ENCODE results near the gene TIMM21.

TIMM21 gene, protein sequence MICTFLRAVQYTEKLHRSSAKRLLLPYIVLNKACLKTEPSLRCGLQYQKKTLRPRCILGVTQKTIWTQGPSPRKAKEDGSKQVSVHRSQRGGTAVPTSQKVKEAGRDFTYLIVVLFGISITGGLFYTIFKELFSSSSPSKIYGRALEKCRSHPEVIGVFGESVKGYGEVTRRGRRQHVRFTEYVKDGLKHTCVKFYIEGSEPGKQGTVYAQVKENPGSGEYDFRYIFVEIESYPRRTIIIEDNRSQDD

DNA sequence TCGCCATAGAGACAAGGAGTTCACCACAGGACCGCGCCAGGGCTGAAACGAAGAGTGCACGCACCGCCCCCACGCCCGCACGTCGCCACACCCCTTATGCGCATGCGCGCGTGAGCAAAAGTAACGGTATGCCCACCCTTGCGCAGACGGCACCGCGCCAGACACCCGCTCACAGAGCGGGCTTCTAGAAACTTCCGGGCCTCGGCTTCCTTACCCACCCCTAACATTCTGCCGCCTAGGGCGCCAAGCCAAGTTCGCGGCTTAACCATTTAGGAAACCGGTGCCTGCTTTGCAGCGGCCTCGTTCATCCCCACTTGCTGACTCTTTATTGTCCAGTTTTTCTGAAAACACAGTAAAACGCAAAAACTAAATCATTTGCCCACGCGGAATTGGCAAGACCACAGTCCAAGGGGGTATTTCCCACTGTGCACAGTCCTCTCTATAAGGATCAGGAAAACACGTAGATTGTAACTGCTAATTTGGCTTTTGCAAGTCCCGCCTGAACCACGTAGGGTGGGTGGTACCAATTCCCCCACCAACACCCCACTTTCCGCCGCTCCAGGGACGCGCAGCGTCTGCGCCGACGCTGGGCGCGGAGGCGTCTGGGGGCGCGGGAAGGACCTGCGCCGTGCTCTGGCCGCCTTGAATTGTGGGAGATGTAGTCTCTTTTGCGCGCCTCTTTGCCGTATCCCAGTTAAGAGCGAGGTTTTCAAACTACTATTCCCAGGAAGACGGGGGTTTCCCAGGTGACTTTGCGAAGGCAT, at the start of gene TIMM21, which contains the start of gene FBXO15:
Gene TIMM21 (plus strand): TSS at position 745 of the 764 bp plus-strand sequence. CDS start 286 bp downstream, outside the sequence.
Gene FBXO15 (minus strand): TSS at position 56 of the 764 bp plus-strand sequence. CDS start 49 bp downstream, at position 7.
- DNase-seq, result peak; percentile 93 to 100 (median 100)

DNA sequence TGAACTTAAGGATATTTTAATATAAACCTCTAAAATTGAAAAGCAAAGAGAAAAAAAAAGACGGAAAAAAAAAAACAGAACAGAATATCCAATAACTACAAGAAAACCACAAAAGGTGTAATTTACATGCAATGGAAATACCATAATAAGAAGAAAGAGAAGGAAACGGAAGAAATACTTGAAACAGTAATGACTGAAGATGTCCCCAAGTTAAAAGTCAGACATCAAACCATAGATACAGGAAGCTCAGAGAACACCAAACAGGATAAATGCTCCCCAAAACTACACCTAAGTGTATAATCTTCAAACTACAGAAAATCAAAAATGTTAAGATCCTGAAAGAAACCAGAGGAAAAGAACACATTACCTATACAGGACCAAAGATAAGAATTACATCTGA, 39.9 kb upstream of the TIMM21 start:
- DNase-seq, result no peak

DNA sequence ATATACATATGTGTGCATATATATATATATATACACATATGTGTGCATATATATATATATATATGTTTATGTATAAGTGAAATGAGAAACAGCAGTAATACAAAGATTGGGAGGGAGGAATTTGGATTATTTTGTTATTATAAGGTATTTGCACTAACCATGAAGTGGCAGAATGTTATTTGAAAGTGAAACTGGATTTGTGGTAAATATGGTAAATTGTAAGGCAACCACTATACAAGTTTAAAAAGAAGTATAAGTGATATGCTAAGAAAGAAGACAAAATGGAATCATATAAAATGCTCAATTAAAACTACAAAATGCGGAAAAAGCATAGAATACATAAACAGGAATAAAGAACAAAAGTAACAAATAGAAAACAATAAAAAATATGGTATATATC, 38.2 kb upstream of the TIMM21 start:
- no peak for DNase-seq

DNA sequence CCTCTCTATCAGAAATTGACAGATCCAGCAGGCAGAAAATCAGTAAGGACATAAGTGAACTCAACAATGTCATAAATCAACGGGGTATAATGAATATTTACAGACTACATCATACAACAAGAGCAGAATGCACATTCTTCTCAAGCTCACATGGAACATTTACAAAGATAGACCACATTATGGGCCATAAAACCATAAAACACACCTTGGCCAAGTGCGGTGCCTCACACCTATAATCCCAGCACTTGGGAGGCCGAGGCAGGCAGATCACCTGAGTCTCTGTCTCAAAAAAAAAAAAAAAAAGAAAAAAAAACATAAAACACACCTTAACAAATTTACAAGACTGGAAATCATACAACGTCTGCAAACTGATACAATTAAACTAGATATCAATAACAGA, 37.3 kb upstream of the TIMM21 start:
- no peak for DNase-seq

DNA sequence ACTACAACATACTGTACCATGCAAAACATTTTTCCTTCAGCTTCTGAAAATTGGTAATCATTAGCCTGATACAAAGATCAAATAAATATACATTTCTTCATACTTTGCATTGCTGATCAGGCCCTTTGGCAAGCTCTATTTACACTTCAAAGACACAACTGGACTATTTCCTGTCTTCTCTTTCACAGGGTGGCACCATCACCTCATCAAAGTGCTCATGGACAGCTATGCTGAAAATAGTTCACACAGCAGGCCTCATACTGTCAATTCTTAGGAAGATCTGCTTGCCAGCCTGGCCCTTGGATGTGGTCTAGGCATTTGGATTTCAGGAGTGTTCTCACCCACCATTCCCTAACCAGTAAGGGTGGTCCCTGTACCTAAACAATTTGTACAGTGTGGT, 34.6 kb upstream of the TIMM21 start:
- DNase-seq, result peak in 2 of 3 experiments; percentile 53 to 65

GRCh38 chr18:74114116-74114515, 34.2 kb upstream of the TIMM21 start:
- peak in 1 of 3 experiments; percentile 65 for DNase-seq

GRCh38 chr18:74115046-74115445, 33.3 kb upstream of the TIMM21 start:
- DNase-seq, result no peak

DNA sequence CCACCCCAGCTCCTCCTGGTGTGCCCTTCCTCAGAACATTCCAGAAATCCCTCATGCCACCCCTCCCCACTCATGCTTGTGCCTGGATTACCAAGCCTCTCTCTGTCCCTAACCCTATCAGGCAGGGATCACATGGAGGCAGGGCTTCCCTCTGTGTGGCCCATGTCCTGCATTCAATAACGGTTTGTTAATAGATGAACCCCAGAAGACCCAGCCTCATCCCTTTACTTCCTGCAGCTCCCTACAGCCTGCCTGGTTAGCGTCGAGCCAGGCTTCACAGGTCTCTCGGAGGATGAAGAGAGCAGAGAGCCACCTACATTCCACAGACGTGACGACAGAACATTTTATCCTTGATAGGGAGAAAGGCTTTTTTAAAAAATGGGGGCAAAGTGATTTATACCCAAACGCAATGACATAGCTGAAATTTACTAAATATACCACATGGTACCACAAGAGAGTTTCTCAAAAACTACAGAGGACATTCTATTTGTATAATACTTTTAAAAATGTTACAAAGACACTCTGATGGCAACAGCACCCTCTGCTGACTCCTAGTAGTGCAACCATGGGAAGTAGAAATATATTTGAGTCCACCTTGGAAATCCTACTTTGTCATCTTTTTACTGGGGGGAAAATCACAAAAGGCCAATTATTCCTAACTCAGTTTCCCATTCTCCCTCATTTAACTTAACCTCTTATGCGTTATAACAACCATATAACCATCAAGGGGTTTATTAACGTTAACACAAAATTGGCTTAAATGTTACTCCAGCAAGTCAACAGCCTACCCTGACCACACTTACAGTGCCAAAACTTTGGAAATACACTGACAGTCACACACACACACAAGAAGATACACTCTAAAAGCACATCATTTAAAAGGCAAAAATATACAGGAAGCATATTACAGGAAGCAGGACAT, 31.4 kb upstream of the TIMM21 start:
- DNase-seq, result peak in 1 of 3 experiments; percentile 77

- no peak for DNase-seq
These were observed 25.1 kb upstream of the TIMM21 start for GRCh38 chr18:74123200-74123599.

DNA sequence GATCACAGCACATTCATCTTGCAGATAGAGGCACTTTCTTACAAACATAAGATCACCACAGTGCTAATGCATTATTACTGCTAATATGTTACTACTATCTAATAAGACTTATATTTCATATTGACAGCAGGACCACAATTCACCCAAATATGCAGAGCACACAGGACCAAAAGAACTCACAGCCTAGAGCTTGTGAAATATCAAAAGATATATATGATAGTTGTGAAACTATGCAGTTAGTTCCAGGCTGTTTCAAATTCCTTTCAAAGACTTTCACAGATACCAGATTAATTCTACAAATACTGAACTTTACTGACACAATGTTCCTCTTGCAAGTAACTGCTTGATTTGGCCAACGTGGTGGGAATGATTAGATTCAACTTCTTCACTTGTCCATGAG, 23.7 kb upstream of the TIMM21 start:
- no peak for DNase-seq

- DNase-seq, result peak in 2 of 3 experiments; percentile 24 to 62
These were observed 21.4 kb upstream of the TIMM21 start for GRCh38 chr18:74126684-74127655.

GRCh38 chr18:74128159-74128558, 20.2 kb upstream of the TIMM21 start:
- peak in 1 of 3 experiments; percentile 24 for DNase-seq

- DNase-seq, result no peak
These were observed 17.2 kb upstream of the TIMM21 start for GRCh38 chr18:74131124-74131523.

- DNase-seq, result no peak
These were observed 16.1 kb upstream of the TIMM21 start for GRCh38 chr18:74132201-74132600.

GRCh38 chr18:74137920-74138538, 10.3 kb upstream of the TIMM21 start:
- peak in 2 of 3 experiments; percentile 26 to 43 for DNase-seq

DNA sequence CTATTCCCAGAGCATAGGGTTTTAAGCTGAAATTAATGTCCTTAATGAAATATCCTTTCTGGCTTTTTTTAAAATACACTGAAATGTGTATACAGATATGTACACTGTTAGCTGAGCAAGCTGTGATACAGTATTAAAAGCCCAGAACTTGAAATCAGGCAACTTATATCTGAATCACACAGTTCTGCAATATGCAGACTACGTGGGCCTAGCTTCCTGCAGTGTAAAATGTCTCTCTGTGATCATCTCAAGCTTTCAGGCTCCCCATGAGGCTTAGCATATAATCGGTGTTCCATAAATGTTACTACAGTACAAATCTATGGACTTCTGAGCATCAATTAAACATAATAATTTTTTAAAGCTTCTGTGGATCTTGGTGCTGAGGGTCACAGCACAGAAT, 8.9 kb upstream of the TIMM21 start:
- DNase-seq, result no peak

DNA sequence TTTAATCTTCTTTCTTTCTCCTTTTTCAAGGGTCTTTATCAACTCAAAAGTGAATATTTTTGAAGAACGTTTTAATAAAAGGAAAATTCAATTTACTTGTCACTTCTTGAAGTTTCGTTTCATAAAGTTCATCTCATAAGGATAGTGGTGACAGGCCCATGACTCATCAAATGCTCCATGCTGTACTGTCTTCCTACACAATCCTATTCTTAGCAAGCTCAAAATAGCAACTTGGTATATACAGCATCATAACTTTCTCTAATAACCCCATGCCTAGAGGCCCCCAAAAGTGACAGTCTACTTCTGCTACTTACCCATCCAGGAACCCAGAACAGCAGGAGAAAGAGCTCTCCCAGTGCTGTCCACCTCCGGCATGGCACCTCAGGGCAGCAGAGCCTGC, 8.4 kb upstream of the TIMM21 start:
- DNase-seq, result no peak

GRCh38 chr18:74140582-74140981, 7.7 kb upstream of the TIMM21 start:
- no peak for DNase-seq

- DNase-seq, result peak in 1 of 3 experiments; percentile 30
These were observed 6.7 kb upstream of the TIMM21 start for GRCh38 chr18:74141667-74142066.

DNA sequence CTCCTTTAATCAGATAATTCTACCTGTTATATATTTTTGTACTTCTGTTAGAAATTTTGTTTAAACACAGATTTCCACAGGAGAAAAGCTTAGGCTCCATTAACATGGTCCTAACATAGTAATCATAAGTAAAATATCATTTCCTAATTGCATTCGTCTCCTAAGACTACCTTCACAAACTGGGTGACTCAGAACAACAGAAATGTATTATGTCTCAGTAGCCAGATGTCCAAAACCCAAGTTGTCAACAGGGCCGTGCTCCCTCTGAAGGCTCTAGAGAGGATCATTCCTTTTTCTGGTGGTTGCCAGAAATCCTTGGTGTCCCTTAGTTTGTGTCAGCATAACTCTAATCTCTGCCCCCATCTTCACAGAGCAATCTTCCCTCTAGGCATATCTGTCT, 6.1 kb upstream of the TIMM21 start:
- no peak for DNase-seq

DNA sequence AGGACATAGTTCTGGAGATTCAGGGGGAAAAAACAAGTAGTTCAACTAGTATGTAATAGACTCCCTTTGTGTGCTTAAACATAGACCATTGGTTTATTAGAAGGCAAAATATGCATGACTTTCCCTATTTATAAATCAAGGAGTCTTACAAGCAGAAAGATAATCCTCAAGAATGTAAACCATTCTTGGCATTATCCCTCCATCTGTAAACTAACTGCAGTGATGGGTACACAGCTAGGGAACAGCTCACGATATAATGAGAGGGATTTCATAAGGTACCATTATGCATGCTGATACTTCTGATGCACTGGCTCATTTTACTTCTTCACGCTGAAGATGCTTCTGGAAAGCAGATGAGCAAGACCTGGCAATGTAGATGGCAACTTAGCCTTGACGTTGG, 1.6 kb upstream of the TIMM21 start:
- peak in 1 of 3 experiments; percentile 81 for DNase-seq

GRCh38 chr18:74147491-74147778, 888 bp upstream of the TIMM21 start:
- no peak for DNase-seq

All from NCI-H1417 (cell line).